RWPE1 (cell line): ENCODE measurements around the gene RILPL1.
"Not testable (repeated sequence)": the region's sequence is repeated elsewhere in the genome, so short reads cannot be mapped to it uniquely, and the experiment has no call there.

ENCODE experiments used
- CTCF ChIA-PET: fragments of 350-600 bp; sonication (Branson Sonifier 250); formaldehyde crosslinking; extraction: SDS; loops from one replicate; lab custom pipeline; 2021; lab: Yijun Ruan, JAX
- POLR2A ChIA-PET: fragments of 400-600 bp; formaldehyde crosslinking; extraction: SDS; loops from one replicate; lab custom pipeline; 2020; ENCODE audit warnings: antibody characterized with exemption; ENCODE audit not compliant: low non-redundant PET; lab: Yijun Ruan, JAX
- DNase-seq: peaks from one replicate; pipeline ENCODE4 v3.0.0; 2012; ENCODE audit warnings: low spot score
- H3K27ac ChIP-seq: fragments of 450-650 bp; 2 replicates; pipeline ENCODE4 v1.5.1; 2017
- CTCF ChIP-seq: fragments of 450-650 bp; conservative IDR thresholded peaks from 2 replicates; pipeline ENCODE4 v1.5.1; 2017; ENCODE audit warnings: low read depth, mild to moderate bottlenecking

RILPL1 gene

GRCh38 chr12:123523518-123523917 is 10.0 kb downstream of the RILPL1 start:
- TF ChIP-seq CTCF, result no peak
- POLR2A ChIA-PET, result no interaction called here
- peak overlapping the region; percentile 57 for H3K27ac ChIP-seq
- CTCF ChIA-PET, result no interaction called here
- DNase-seq, result no peak

- peak overlapping the region; percentile 57 for H3K27ac ChIP-seq
- CTCF ChIA-PET, result no interaction called here
- no peak for TF ChIP-seq CTCF
- POLR2A ChIA-PET, result no interaction called here
- no peak for DNase-seq
Observed at GRCh38 chr12:123522164-123522563, 11.4 kb downstream of the RILPL1 start.

GRCh38 chr12:123520567-123521474 is 12.7 kb downstream of the RILPL1 start:
- ChIA-PET CTCF (no interaction called here), POLR2A (no interaction called here)
- no peak for DNase-seq
- H3K27ac ChIP-seq, result peak overlapping the region; percentile 98
- TF ChIP-seq CTCF, result no peak

GRCh38 chr12:123519141-123520001 is 14.1 kb downstream of the RILPL1 start:
- CTCF ChIA-PET, result interaction anchor here (0.7 to 0.8 kb wide), 2 partner anchors 13 to 287 kb away, joined by 3 to 4 read pairs; no protein-coding TSS in a partner anchor
- TF ChIP-seq CTCF, result no peak
- peak overlapping the region; percentile 98 for H3K27ac ChIP-seq
- DNase-seq, result peak; percentile 94
- POLR2A ChIA-PET, result interaction anchor here (0.7 to 1.0 kb wide), 2 partner anchors 11 to 1311 kb away, joined by 3 read pairs; no protein-coding TSS in a partner anchor

- POLR2A ChIA-PET, result no interaction called here
- TF ChIP-seq CTCF, result no peak
- H3K27ac ChIP-seq, result peak overlapping the region; percentile 98
- DNase-seq, result no peak
- CTCF ChIA-PET, result interaction anchor here (0.6 kb wide), 1 partner anchor 387 kb away, joined by 4 read pairs; no protein-coding TSS in a partner anchor
Observed at GRCh38 chr12:123516216-123516780, 17.2 kb downstream of the RILPL1 start.

- CTCF ChIA-PET, result not testable (repeated sequence)
Observed at GRCh38 chr12:123514582-123515221, 18.8 kb downstream of the RILPL1 start.

More at GRCh38 chr12:123514582-123515221, 18.8 kb downstream of the RILPL1 start:
- DNase-seq, POLR2A ChIA-PET: not testable (repeated sequence)
- peak overlapping the region; percentile 81 for H3K27ac ChIP-seq
